Fibroblast of pulmonary artery (primary cell): ENCODE data around the gene BMI1.
A peak's percentile ranks its signal among the peaks of the same experiment; 100 is the strongest.
"Not testable (repeated sequence)": the region's sequence is repeated elsewhere in the genome, so short reads cannot be mapped to it uniquely, and the experiment has no call there.

Experiments
- DNase-seq: peaks from one replicate; pipeline ENCODE4 v3.0.0-alpha.2; 2010; ENCODE audit warnings: low read depth
- H3K4me3 ChIP-seq: replicated peaks from 2 replicates; pipeline ENCODE4 v1.5.1; 2011; ENCODE audit warnings: low read depth, mild to moderate bottlenecking, control low read depth, low read length, moderate library complexity
- TF ChIP-seq, protein P1 (sequence below): IDR thresholded peaks from 2 replicates; pipeline ENCODE4 v1.5.1; 2011; ENCODE audit warnings: mild to moderate bottlenecking, control low read depth, low read length, inconsistent platforms; ENCODE audit errors: missing control alignments

Gene BMI1

DNA sequence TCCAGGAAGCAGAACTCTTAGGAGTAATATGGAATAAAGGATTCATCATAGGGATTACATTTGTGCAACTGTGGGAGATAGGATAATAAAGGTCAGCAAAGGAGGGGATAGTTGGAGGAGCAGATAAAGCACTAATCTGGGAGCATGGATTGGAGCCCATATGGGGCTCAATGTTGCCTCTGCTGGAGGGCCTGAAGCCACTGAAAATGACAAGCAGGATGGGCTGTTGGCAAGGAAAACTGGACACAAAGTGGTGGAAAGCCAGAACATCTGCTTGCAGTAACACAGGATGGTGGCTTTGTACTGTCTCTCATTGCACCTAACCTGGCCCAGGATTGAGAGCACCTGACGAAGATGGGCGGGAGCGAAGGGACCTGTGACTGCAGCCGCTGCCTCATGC lies 19.7 kb upstream of the BMI1 start:
- TF ChIP-seq, protein P1, sequence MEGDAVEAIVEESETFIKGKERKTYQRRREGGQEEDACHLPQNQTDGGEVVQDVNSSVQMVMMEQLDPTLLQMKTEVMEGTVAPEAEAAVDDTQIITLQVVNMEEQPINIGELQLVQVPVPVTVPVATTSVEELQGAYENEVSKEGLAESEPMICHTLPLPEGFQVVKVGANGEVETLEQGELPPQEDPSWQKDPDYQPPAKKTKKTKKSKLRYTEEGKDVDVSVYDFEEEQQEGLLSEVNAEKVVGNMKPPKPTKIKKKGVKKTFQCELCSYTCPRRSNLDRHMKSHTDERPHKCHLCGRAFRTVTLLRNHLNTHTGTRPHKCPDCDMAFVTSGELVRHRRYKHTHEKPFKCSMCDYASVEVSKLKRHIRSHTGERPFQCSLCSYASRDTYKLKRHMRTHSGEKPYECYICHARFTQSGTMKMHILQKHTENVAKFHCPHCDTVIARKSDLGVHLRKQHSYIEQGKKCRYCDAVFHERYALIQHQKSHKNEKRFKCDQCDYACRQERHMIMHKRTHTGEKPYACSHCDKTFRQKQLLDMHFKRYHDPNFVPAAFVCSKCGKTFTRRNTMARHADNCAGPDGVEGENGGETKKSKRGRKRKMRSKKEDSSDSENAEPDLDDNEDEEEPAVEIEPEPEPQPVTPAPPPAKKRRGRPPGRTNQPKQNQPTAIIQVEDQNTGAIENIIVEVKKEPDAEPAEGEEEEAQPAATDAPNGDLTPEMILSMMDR: peak; percentile 3
- no peak overlapping the region for H3K4me3 ChIP-seq
- DNase-seq: no peak

DNA sequence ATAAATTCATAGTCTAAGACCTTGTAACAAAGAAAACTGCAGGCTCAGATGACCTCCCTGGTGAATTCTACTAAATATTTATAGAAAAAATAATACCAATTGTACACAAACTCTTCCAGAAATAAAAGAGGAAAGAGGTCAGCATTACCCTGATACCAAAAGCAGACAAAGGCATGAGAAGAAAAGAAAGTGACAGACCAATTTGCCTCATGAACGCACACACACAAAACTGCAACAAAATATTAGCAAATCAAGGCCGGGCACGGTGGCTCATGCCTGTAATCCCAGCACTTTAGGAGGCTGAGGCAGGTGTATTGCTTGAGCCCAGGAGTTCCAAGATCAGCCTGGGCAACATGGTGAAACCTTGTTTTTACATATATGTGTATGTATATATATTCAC lies 17.4 kb upstream of the BMI1 start:
- no peak overlapping the region for H3K4me3 ChIP-seq
- no peak for DNase-seq
- TF ChIP-seq, protein P1: no peak

DNA sequence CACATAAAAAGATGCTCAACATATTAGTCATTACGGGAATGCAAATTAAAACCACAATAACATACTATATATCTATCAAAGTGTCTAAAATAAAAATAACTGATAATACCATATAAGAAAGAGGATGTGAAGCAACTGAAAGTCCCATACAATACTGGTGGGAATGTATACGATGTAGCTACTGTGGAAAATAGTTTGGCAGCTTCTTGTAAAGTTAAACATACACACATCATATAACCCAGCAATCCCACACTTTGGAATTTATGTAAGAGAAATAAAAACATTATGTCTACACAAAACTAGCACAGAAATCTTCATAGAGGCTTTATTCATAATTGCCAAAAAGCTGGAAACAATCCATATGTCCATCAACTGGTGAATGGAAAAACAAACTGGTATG lies 15.2 kb upstream of the BMI1 start:
- TF ChIP-seq, protein P1: no peak
- no peak for DNase-seq
- H3K4me3 ChIP-seq: no peak overlapping the region

- peak; percentile 16 for DNase-seq
Observed at GRCh38 chr10:22308390-22308789, 12.5 kb upstream of the BMI1 start.

GRCh38 chr10:22309180-22310000 lies 11.5 kb upstream of the BMI1 start:
- TF ChIP-seq, protein P1: no peak
- DNase-seq: no peak
- H3K4me3 ChIP-seq: no peak overlapping the region

More at GRCh38 chr10:22308390-22308789, 12.5 kb upstream of the BMI1 start:
- H3K4me3 ChIP-seq: no peak overlapping the region
- TF ChIP-seq, protein P1: no peak

GRCh38 chr10:22310012-22310411 lies 10.9 kb upstream of the BMI1 start:
- H3K4me3 ChIP-seq, DNase-seq: not testable (repeated sequence)

GRCh38 chr10:22310928-22311327 lies 10.0 kb upstream of the BMI1 start:
- no peak overlapping the region for H3K4me3 ChIP-seq
- TF ChIP-seq, protein P1: no peak
- DNase-seq: no peak
